GM18526 (cell line): ENCODE data around the gene FOS.

Experiments
- POLR2A ChIP-seq: IDR thresholded peaks from 3 replicates; pipeline ENCODE4 v1.6.1; 2011; ENCODE audit not compliant: insufficient read length; ENCODE audit errors: extremely low read depth

FOS gene

DNA sequence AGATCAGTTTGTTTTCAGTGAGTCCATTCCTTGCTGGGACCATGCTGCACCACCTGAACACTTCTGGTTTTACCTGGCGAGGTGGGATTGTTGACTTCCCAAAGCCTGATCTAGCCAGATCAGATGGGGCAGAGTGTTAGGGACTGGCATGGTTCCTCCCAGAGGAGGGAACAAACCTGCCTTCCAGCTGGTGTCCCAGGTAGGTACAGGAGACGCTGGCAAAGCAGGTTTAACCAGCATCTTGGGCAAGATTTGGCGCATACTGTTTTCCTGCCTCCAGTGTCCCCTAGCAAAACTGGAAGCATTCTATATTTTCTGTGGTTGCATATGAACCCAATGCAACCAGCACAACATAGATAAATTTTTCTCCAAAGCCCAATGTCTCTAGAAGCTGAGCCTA is 14.6 kb upstream of the FOS start:
- no peak for TF ChIP-seq POLR2A

DNA sequence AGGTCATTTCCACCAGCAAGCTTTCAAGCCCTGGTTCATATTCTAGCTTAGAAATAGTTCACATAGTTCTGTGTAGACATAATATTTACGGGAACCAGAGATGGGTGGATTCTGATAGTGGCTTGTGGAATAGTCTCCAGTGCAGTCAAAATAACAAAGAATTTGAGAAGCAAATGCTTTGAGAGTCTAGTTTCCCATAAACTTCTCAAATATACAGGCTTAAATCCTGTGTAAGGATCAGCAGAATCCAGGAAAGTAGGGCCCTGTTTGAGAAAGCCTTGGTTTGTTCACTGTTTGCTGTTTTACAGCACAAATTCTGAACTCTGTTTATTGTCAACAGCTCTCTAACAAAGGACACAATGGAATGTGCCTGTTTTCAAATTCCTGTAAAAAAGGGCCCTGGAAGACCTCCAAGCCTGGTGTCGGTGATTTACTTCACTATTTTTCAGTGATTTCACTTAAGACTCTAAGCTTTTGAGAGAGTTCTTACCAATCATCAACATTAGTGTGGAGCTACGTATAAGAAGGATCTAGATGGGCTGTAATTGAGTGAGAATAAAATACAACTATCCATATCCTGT is 11.4 kb upstream of the FOS start:
- no peak for TF ChIP-seq POLR2A

DNA sequence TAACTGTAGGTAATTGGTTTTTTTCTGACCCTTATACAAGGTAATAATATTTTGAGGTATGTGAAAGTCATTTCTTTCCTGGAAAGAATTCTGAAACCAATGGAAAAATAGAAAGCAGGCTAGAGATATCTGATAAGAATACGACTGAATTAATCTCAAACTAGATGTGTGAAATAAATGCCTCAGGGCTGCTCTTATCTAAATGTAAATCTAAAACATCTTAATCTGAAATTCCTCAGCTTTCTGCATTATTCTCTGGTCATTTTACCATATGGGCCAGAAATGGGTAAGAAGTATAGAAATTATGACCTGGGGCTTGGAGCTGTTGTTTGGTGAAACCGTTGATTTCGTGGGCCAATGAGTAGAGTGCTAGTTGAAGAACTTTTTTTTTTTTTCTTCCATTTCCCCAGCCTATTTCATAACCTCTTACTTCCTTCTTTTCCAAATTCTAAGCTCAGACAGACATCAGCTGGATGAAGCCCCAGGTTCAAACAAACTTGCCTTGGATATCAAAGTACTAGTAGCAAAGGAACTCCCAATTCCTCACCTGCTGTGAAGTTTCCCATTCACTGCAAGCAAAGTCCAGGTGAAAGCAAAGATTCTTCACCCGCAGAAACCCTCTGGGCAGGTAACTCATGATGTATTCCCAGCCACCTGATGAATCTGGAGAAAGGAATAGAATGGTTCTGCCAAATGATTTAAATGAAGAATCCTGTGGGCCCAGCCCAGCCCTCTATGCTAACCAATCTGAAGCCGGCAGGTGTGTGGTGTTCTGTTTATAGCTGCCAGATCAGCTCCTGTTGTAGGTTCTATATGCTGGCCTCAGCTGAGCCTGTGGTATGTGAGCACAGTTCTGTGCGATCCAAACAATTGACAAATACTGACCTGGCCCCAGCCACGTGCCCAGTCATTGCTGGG is 9.7 kb upstream of the FOS start:
- no peak for TF ChIP-seq POLR2A

- TF ChIP-seq POLR2A: no peak
These were observed 7.1 kb upstream of the FOS start for GRCh38 chr14:75271514-75271913.

DNA sequence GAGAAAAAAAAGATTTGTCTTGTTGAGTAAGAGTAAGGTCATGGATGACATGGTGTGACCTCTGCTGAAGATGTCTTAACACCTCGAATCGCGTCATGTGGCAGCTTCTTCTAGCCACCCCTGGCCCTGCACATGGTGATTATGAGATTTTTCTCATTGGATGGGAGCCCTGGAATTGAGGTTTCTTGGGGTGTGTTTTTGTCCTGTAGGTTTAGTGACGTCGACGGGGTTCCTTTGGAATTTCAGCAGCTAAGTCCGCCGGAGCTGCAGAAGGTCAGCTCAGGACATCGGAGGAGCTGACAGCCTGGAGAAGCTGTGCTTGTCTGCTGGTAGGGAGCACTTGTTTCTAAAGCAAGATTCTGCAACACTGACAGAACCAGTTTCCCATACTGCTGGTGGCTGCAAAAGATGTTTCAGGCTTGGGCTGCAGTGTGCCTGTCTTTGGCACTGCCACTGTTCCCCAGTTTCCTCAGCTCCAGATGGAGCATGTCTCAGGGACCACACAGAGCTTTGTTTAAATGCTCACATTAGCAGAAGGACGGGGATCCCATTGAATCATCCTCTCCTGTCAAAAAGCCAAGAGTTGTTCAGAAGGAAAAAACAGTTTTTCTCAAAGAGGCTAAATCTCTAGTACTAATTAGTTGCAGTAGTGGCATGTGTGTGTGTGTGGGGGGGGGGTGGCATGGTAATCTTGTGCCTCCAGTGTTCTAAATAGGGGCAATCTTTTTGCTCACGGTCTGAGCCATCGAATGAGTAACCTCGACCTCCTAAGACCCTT is 5.2 kb upstream of the FOS start:
- TF ChIP-seq POLR2A: no peak

DNA sequence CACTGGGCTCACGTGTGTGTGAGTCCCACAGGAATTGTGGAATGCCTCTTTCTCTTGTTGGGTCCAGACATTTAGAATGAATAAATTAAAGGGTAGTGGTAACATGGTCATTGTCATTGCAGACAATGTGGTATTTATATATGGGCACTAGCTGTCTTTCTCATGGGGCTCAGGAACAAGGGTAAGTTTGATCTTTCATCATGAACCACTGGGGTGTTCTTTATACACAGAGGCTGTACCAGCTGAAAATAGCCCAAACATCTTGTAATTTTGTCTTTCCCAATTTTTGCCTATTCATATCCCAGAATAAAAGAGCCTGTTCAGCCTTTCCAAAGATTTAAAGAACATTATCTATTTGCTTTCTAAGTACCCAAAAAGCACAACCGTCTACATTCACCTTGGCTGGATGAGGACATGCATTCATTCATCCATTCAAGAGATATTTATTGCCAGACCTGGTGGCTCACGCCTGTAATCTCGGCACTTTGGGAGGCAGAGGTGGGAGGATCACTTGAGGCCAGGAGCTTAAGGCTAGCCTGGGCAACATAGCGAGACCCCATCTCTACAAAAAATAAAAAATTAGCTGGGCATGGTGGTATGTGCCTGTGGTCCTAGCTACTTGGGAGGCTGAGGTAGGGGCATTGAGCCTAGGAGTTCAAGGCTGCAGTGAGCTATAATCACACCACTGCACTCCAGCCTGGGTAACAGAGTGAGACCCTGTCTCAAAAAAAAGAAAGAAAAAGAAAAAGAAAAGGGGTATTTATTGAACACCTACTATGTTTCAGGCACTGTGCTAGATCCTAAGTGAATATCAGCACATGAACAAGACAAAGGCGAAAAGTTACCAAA is 4.4 kb upstream of the FOS start:
- TF ChIP-seq POLR2A: no peak

- no peak for TF ChIP-seq POLR2A
These were observed 3.6 kb upstream of the FOS start for GRCh38 chr14:75274899-75275569.

GRCh38 chr14:75275598-75275997 is 3.0 kb upstream of the FOS start:
- TF ChIP-seq POLR2A: no peak

GRCh38 chr14:75277008-75277814 is 1.4 kb upstream of the FOS start:
- no peak for TF ChIP-seq POLR2A

DNA sequence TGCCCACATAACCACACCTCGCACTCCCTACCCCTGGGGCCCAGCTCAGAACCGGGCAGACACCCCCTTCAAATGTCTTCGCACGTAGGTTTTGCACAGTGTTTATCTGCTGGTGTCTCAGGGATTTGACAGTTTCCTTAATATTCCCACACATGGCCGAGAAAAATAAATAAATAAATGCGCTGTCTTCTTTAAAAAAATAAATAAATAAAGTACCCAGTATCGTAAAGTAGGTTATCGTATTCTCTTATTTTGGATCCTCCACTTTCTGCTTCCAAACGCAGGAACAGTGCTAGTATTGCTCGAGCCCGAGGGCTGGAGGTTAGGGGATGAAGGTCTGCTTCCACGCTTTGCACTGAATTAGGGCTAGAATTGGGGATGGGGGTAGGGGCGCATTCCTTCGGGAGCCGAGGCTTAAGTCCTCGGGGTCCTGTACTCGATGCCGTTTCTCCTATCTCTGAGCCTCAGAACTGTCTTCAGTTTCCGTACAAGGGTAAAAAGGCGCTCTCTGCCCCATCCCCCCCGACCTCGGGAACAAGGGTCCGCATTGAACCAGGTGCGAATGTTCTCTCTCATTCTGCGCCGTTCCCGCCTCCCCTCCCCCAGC is 710 bp upstream of the FOS start:
- TF ChIP-seq POLR2A: no peak

GRCh38 chr14:75279153-75279762 is 630 bp downstream of the FOS start:
- no peak for TF ChIP-seq POLR2A

- no peak for TF ChIP-seq POLR2A
These were observed 1.2 kb downstream of the FOS start for GRCh38 chr14:75279763-75280290.
